DMS79 treated with DMSO at 0.1 percent for 48 hours (cell line): ENCODE data around the gene VWCE.

Experiments used
- DNase-seq: peaks from one replicate; lab custom pipeline; 2025; lab: John Stamatoyannopoulos, UW

VWCE gene

GRCh38 chr11:61327669-61328071, 32.6 kb upstream of the VWCE start:
- no peak for DNase-seq

GRCh38 chr11:61325649-61326414, 30.7 kb upstream of the VWCE start:
- DNase-seq = peak; percentile 11

GRCh38 chr11:61315260-61315659, 20.1 kb upstream of the VWCE start:
- no peak for DNase-seq

GRCh38 chr11:61310749-61311148, 15.6 kb upstream of the VWCE start:
- DNase-seq = no peak

DNA sequence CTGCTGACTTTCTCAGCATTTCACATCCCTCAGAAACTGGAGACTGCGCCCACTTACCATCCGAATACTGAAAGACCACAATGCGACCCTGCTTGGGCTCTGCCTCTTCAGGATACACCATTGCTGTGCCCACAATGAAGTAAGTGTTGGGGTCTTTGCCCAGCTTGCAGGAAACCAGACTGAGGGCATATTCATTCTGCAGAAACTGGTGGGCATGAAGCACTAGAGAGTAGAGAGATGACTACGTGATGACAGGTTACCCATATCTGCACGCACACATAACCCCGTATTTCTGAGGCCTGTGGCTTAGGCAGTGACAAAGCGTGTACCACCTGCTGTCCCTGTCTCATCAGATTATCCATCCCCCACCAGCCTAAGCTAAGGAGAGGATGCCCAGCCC, 14.6 kb upstream of the VWCE start:
- no peak for DNase-seq

GRCh38 chr11:61309141-61309540, 14.0 kb upstream of the VWCE start:
- no peak for DNase-seq

- no peak for DNase-seq
Observed at GRCh38 chr11:61307354-61307753, 12.2 kb upstream of the VWCE start.

GRCh38 chr11:61306221-61306620, 11.1 kb upstream of the VWCE start:
- DNase-seq = no peak

DNA sequence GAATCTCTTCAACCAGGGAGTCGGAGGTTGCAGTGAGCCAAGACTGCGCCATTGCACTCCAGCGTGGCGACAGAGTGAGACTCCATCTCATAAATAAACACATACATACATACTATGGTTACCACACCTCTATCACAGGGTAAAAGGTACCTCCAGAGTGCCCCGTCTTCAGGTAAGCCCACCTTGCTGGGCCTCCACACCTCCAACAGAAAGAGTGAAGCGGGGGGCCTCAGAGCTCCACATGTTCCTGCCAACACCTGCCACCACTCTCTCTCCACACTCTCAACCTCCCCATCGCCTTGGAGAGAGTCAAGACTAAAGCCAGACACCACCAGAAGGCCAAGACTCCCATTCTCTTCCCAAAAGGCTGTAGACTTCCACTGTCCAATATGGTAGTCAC, 10.3 kb upstream of the VWCE start:
- DNase-seq = no peak

DNA sequence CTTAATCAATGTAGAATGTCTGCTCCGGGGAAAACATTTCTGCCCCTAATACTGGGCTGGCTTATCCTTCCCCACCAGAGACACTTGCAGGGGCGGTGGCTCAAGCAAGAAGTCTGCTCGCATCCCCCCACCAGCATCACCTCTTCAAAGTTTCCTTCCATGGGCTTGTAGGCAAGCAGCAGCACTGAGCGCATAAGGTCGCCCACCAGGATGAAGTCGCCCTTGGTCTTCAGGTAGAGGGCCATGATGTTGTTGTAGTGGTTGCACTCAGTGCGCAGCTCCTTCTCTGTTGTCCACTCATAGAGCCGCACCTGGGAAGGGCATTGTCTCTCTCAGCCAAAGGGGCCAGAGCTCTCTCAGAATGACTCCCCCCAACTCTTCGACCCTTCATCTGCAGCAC, 8.6 kb upstream of the VWCE start:
- DNase-seq = no peak

GRCh38 chr11:61302550-61302949, 7.4 kb upstream of the VWCE start:
- DNase-seq = no peak

DNA sequence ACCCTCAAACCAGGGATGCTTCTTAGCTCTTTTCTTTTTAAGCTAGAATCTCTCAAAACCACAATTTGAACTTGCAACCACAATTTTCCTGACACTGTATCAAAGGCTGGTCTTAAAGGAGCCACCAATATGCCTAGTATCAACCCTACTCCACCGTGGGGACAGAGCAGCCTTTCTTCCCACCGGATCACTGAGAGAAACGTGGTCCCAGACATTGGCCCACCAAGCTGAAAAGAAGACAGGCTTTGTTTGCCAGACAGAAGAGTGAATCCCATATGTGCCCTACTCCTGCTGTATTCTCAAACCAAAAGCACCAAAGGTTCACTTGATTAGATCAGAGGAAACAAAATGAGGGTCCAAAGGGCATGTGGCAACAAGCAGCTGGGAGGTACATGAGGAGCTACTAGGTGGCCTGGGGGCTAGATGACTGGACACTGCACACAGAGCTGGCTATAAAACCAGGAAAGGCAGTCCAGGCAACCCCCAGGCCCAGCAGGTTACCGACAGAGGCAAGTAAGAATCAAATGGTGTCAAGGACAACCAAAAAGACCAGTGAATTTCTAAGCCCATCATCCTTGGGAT, 3.6 kb upstream of the VWCE start:
- DNase-seq = no peak

DNA sequence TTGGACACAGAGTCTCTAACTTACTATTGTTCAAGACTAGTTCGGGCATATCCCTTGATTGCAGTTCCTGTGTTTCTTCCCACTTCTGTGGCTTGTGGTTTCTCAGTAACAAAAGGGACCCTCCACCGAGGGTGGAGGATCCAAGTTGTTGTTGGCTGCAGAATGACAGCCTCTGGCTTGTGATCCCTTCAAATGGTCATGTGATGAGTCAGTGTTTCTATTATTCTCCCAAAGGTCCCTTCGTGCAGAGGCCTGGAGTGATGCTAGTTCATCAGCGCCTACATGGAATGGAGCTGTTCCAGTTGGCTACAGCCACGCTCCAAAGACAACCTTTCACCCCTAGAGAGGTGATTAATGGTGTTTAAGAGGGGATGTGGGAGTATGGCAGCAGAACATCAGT, 2.6 kb upstream of the VWCE start:
- DNase-seq = peak; percentile 52

GRCh38 chr11:61297341-61297740, 2.2 kb upstream of the VWCE start:
- DNase-seq = no peak

- no peak for DNase-seq
Observed at GRCh38 chr11:61295596-61295926, 445 bp upstream of the VWCE start.

DNA sequence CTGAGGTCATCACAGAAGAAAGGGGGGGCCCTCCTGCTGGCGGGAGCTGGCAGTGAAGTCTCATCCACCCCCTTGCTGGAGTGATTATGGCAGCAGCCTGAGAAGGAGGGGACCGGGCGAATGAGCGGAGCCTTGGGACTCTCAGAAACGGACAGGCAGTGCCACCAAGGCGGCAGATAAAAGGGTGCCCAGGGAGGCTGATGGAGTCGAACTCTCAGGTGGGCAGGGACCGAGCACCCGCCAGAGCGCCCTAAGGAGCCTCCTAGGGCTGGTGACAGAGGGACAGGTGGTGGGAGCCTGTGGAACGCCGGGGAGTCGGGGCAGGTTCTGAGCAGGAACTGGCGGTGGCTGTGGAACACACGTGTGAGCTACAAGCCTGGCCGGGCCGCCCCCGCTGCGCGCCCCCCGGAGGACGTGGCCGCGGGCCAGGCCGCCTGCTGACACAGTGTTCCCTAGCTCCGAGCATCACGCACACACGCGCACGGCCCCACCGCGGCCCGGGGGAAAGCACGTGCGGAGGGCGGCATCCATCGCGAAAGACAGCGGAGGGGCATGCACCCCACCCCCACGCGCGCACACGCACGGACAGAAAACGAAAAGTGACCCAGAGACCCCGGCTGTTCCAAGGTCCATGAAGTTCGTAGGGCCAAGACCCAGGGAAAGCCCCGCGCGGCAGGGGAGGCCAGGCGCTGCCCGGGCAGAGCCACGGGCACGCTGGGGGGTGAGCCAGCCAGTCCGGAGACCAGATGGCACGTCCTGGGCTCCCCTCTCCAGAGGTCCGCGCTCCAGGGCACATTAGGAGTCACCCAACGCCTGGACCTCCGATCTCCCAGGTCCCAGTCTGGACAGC, 1.0 kb downstream of the VWCE start:
- peak; percentile 32 for DNase-seq

GRCh38 chr11:61292356-61292755, 2.8 kb downstream of the VWCE start:
- DNase-seq = no peak

- DNase-seq = no peak
Observed at GRCh38 chr11:61290905-61291690, 4.0 kb downstream of the VWCE start.

DNA sequence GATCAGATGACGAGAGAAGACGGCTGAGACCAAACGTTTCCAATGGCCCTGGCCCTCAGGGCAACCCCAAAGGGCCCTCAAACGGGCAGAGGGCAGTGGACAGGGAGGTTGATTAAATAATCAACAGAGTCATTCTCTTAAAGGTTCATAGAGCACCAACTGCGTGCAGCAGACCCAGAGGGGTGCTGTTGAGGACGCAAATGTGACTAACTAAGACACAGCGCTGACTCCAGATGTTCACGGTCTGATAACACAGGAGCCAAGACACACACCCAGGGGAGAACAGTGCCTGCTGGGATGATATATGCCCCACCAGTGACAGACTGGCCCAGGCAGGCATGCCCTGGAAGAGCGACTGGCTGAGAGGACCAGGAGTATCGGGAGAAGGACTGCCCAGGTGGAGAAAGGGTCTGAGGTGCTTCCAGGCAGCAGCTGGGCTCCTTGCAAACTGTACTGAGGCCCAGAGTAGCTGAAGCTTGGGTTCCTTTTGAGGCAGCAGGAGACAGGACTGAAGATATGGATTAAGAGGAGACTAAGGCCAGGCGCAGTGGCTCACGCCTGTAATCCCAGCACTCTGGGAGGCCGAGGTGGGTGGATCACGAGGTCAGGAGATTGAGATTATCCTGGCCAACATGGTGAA, 7.7 kb downstream of the VWCE start:
- DNase-seq = no peak

DNA sequence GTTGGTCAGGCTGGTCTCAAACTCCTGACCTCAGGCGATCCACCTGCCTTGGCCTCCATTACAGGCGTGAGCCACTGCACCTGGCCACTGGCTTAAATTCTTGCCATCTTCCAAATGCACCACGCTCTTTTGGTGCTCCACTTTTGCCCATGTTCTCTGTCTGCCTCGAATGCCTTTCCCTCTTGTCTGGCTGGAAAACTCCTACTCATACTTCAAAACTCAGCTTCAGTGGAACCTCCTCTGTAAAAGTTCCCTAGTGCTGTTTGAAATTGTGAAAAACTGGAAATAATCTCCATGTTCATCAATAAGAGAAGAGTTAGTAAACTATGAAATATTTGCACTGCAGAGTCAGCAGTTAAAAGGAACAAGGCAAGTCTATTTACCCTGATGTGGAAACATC, 11.5 kb downstream of the VWCE start:
- no peak for DNase-seq

DNA sequence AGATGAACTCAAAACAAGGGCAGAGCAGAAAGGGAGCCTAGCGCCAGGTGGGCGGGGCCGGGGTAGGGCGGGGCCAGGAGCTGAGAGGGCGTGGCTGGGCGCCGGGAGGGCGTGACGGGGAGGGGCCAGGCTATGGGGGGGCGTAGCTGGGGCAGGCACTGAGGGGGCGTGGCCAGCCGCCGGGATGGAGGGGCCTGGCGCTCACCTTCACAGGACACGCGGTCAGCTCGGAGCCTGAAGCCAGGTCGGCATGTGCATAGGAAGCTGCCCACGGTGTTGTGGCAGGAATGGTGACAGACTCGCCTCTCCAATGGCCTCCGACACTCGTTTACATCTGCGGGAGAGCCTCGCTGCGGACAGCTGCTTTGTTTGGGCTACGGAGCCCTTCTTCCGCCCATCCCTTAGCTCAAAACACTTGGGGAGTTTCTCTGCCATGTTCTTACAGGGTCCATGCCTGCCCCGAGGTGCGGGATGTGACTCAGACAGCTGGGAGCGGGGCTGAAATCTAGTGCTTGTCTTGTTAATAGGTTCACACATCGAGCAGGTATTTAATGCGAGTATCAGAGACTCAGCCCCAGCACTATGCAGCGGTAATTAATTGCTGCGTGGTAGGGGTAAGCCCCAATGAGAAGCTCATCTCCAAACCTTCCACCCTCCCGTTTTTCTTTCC, 13.4 kb downstream of the VWCE start:
- no peak for DNase-seq
